GM18507 (cell line): ENCODE results near the gene UNC93A.
"Not testable (repeated sequence)": the region's sequence is repeated elsewhere in the genome, so short reads cannot be mapped to it uniquely, and the experiment has no call there.

Source experiments
- DNase-seq: peaks from one replicate; pipeline ENCODE4 v3.0.0; 2011; ENCODE audit warnings: low read depth; ENCODE audit not compliant: insufficient read length; ENCODE audit errors: extremely low spot score
- FAIRE-seq: peaks from 2 replicates; lab custom pipeline; 2011; peaks lifted over from hg19 to GRCh38; lab: Jason Lieb, UNC

UNC93A gene

DNA sequence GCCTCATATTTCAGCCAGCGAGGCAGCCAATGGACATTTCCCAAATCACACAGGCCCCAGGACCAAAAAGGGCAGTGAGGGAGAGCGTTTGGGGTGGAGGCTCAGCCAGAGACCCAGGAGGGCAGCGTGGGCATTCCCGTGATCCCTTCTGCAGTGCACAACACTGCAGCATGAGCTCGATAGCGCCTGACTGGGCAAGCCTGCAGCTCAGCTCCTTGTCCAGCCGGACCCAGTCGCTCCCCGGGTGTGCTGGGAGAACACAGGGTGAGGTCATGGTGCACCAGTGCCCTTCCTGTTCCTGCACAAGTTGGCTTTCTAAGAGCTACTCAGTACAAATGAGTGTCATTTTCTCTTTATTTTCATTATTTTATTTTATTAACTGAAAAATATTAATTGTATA, 39.6 kb downstream of the UNC93A start:
- no peak for FAIRE-seq
- DNase-seq, result no peak

DNA sequence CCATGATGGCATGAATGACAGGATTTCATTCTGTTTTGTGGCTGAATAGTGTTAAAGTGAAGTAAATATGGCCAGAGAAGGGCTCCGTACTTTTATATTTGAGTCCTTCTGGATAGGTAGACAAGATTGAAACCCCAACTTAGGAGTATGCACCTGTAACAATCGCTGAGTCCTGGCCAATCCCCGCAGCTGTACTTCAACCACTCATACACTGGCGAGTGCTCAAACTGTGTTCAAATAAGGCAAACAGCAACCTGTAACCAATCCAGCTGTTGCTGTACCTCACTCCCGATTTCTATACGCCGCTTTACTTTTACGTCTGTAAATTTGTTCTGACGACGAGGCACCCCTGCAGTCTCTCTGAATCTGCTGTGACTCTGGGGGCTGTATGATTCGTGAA, 40.5 kb downstream of the UNC93A start:
- FAIRE-seq (no peak), DNase-seq (no peak)

DNA sequence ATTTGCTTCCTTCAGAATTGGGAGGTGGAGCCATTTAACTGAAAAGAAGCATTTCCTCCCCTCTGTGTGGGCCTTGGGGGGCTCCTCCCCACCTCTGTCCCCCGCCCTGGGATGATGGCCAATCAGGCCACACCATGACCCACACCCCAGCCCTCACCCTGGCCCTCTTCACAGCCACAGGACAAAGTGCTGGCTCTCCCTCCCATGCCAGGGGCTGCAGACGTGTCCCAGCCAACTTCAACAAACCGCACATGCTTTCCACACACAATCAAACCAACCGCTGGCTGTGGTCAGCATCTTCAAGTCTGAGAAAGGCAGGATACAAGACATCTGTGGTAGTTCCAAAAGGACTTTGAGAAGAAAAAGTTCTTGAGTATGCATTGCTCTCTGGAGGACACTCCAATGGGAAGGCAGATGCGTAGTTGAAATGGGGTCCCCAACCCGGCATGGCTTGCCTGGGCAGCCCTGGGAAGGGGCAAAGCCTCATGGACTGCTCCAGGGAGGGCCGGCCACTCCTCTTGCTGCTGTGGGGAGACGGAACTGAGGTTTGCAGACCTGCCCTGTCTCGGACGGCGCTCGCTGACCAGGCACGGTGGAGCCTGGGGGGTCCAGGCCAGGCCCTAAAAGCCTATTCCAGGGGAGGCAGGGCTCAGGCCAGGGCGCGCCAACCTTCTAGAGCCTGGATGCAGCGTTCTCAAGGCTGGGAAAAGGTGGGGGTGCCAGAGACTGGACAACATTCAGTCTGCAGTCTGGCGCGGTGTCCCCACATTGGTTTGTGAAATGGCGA, 45.9 kb downstream of the UNC93A start:
- DNase-seq (no peak), FAIRE-seq (no peak)

DNA sequence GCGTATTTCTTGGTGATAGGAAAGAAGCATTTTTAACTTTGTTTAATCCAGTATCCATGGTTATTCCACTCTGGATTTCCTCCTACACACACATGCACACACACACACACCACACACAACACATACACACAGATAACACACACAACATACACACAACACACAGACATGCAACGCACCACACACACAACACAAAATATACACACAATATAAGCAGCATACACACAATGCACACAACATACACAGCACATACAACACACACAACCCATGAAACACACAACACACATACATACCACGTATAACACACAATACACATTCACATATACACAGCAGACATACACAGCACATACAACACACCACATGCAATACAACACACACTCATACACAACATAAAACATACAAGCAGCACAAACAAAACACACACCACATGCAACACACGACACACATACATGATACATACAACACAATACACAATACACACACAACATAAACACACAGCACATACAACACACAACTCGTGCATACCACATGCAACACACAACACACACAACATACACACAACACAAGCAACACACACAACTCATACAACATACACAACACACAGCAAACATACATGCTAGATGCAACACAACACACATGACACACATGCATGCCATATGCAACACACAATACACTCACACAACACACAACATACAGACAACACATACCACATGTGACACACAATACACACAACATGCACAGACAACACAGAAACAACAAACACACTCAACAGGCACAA, 46.7 kb downstream of the UNC93A start:
- DNase-seq, result no peak

DNA sequence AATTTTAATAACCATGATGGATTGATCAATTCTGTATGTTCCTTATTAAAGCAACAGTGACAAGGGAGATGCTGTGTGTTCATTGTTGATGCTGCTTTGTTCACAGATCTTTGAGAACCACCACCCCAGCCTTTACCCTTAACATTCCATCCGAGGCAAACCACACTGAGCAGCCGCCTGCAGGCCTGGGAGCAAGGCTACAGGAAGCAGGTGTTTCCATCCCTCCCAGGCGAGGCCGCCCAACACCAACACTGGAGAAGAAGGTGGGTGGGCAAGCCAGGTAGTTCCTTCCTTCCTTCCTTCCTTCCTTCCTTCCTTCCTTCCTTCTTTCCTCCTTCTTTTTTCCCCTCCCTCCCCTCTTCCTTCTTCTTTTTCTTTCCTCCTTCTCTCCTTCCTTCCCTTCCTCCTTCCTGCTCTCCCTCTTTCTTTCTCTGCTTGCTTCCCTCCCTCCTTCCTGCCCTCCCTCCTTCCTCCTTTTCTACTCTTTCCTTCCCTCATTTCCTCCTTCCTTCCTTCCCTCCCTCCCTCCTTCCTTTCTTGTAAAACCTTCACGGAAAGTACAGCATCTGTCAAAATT, 47.5 kb downstream of the UNC93A start:
- no peak for FAIRE-seq
- no peak for DNase-seq

More for the DNA sequence above, 46.7 kb downstream of the UNC93A start:
- FAIRE-seq, result no peak

DNA sequence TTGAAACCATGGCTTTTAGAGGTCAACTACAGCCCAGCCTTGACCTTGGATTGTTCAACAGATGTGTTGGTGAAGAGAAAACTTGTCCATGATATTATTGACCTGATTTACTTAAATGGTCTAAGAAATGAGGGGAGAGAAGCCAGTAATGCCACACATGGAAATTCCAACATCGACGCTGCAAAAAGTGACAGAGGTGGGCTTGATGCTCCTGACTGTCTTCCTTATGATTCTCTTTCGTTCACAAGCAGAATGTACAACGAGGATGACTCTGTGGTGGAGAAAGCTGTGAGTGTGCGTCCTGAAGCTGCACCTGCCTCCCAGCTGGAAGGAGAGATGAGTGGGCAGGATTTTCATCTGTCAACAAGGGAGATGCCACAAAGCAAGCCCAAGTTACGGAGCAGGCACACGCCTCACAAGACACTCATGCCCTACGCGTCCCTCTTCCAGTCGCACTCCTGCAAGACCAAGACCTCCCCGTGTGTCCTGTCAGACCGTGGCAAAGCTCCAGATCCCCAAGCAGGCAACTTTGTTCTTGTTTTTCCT, 50.0 kb downstream of the UNC93A start:
- DNase-seq, result no peak
- FAIRE-seq, result no peak

DNA sequence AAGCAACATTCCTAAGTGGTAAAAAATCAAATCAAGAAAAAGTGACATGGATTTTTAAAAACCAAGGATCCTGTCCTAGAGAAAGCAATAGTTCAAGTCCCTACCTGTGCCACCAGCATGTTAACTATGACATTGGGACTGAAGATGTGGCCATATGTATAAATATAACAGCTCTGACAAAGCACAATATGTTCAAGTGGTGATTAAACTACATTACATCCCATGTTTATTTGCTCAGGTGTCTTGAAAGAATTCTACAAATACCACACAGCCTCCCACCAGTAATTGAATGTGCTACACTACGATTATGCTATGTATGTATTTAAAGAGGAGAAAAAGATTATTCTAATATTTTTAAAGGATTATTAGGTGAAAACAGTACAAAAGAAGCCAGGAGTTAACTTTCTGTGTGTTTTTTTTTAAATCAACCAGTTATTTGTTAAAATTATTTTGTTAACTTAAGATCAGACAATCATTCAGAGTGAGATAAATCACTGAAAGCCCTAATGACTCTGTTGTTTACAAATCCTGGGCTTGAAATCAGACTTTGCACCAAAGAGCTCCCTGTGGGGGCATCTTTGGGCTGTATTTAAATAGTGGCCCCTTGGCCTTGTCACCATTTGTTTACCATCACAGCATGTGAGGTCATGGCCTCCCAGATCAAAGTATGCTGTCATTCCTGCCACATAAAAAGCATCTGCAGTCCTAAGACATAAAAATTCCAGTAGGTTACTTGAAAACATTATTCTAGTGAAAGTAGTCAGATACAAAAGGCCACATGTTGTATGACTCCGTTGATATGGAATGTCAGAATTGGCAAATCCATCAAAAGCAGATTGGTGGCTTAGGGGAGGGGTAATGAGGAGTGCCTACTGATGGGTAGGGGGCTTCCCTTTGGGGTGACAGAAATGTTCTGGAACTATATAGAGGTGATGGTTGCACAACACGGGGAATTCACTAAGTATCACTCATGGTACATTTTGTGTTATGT, 50.8 kb downstream of the UNC93A start:
- no peak for DNase-seq
- FAIRE-seq, result no peak

DNA sequence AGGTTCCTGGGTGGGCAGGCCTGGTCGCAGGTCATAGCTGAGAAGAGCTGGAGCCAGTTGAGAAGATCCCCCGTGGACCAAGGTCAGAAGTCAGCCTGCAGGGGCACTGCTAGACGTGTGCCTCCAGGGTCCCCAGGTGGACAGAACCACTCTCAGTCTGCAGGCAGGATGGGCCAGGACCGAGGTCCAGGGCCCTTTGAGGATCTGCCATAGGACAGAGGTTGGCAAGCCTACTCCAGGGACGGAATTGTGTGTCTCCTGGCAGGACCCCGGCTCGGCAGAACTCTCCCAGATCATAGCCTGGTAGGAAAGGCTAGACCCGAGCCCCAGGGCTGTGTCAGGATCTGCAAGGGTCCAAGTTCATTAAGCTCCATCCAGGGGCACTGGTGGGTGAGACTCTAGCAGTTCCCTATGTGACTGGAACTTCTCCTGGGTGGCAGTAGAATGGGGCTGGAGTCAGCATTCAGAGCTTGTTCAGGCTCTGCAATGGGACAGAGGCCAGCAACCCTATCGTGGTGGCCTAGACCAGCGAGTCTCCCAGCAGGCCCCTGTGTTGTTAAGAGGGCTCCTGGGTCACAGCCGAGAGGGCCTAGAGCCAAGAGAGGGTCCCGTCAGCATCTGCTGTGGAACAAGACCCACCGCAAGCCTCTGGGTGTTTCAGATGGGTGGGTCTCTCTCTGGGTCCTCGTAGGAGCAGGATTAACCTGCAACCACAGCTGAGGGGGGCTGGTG, 51.9 kb downstream of the UNC93A start:
- DNase-seq (no peak), FAIRE-seq (no peak)

DNA sequence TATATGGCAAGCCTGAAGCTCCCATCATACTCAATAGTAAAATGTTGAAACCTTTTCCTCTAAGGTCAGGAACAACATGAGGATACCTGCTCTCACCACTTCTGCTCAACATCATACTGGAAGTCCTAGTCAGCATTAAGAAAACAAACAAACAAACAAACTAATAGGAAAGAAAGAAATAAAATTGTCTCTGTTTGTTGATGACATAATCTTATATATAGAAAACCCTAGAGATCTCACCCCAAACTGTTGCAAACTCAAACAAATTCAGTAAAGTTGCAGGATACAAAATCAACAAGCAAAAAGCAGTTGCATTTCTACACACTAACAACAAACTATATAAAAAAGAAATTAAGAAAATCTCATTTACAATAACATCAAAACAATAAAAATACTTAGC, 54.2 kb downstream of the UNC93A start:
- no peak for FAIRE-seq
- no peak for DNase-seq

DNA sequence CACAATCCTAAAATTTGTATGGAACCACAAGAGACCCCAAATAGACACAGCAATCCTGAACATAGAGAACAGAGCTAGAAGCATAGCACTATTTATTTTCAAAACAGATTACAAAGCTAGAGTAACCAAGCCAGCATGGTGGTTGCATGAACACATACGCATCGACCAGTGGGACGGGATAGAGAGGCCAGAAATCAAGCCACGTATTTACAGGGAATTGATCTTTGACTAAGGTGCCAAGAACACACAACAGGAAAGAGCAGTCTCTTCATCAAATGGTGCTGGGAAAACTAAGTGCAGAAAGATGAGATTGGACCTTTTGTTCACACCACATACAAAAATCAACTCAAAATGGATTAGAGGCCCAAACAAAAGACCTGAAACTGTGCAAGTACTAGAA, 54.8 kb downstream of the UNC93A start:
- FAIRE-seq (no peak), DNase-seq (no peak)

DNA sequence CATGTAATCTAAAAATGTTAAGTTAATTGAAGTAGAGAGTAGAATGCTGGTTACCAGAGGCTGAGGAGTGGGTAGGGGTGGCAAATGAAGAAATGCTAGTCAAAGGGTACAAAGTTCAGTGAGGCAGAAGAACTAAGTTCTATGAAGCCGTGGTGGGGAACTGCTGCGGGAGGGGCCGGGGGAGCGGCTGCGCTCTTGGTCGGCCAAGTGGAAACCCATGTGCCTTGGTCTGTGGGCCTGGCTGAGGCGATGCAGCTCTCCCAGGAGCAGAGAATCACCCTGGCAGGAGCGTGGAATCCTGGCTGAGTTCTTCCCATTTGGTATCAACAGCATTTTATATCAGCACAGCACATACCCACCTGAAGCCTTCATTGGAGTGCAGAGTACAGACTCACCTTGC, 56.1 kb downstream of the UNC93A start:
- DNase-seq, result no peak
- no peak for FAIRE-seq

DNA sequence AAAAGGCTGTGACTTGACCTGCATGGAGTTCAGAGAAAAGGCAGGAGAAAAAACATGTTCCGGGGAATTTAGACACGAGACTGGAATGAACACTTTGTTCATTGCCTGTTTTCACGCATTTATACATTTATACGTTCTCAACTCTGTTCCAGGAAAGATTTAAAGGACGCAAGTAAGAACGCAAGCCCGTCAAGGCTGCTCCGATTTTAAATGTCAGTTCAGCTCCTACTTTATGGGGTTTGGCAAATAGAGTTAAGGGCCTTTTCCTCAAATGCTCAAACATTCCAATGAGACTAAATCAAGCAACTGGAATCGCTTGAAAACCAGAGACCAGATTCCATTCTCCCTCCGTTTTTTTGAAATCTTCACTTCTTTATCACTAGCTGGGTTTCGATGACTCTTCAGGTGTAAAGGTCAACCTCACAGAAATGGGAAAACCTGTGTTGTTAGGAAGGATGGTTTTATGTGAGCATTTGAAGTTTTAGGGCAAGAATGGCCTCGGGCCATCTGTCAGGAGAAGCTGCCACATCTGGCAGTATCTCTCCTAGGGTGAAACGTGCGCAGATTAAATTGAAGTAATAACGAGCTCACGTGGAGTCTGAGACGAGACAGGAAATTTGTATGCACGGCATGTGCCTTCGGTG, 58.6 kb downstream of the UNC93A start:
- FAIRE-seq, result no peak
- DNase-seq, result no peak

DNA sequence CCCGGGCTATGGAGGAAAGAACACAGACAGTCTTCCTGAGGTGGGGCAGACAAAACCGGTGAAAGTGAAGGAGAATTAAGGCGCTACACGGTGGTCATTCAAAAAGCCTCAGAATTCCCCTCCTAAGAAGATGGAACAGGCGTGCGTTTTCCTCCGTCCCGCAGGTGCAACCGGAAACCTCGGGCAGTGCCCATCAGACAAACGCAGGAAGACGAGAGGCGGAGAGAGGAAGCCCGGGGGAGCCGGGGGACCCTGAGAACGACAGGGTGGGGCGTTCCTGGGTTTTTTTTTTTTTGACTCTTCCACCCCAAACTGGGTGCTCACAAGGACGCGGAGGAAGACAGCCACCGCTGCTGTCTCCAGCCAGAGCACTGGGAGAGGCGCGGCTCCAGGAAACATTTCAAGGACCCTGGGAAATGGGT, 59.2 kb downstream of the UNC93A start:
- FAIRE-seq (no peak), DNase-seq (no peak)

DNA sequence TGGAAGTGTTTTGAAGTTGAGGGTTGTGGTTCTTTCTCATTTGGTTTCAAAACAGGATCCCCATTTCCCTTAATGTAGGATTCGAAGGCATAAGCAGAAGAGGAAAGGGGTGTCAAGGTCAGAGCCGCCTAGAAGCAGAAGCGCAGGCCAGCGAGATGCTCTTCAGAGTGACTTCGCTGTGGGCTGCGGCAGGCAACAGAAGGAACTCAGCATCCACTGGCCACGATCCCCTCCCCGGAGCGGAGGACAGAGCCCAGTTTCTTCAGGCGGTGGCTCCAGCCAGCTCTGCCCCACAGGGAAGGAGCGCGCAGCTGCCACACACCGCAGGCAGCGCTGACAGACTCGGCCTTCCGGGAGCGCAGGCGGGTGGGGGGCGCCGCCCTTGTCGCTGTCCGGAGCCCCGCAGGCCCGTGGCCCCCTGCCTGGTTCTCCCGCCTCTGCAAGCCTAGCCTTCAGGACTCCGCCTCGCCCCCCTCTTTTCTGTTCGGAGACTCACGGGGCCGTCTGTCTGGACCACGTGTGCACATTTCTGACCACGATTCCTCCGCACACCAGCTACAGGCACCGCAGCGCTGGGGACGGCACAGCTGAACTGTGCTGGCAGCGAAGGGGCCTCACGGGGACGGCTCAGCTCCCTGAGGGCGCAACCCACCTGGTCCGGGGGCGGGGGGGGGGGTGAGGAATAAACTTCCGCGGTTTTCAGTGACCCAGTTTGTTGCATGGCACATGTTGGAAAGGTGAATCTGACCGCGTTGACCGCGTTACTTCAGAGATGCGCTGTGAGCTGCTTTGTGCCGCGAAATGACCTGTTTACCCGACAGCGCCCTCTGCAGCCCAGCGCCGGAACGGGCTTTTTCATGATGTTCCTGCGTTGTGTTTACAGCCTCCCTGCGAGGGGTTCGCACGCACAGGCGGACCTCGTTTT, 59.9 kb downstream of the UNC93A start:
- FAIRE-seq (peak; percentile 78), DNase-seq (peak; percentile 23)

DNA sequence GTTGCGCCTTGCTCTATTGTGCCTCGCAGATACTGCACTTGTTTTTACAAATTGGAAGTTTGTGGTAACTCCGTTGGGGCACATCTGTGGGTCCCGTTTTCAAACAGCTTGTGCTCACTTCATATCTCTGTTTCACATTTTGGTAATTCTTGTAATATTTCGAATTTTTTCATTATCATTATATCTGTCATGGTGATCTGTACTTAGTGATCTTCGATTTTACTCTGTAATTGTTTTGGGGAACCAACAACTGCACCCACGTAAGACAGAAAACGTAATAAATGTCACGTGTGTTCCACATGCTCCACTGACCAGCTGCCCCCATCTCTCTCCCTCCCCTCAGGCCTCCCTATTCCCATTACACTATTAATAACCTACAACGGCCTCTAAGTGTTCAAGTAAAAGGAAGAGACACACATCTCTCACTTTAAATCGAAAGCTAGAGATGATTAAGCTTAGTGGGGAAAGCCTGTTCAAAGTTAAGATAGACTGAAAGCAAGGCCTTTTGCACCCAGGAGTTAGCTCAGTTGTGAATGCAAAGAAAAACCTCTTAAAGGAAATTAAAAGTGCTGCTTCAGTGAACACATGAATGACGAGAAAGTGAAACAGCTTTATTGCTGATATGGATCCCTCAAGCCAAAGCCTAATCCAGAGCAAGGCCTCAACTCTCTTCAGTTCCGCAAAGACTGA, 60.7 kb downstream of the UNC93A start:
- peak; percentile 81 for FAIRE-seq
- DNase-seq, result no peak

DNA sequence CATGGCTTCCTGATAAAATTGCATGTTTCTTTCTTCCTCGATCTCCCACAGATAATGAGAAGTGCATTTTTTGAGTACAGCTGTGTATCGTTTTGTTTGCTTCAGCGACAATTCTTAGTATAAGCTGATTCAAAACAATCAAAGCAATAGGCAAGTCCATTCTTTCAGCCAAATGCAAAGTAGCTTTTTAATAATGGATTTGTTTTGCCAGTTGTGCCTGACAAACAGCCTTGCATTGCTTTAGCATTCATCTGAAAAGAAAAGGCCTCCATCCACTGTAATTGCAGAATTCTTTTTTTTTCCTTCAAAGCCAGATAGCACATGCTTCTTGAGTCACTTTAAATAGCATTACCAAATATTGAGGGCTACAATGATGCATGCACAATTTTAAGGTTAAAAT, 65.8 kb downstream of the UNC93A start:
- FAIRE-seq (no peak), DNase-seq (no peak)

DNA sequence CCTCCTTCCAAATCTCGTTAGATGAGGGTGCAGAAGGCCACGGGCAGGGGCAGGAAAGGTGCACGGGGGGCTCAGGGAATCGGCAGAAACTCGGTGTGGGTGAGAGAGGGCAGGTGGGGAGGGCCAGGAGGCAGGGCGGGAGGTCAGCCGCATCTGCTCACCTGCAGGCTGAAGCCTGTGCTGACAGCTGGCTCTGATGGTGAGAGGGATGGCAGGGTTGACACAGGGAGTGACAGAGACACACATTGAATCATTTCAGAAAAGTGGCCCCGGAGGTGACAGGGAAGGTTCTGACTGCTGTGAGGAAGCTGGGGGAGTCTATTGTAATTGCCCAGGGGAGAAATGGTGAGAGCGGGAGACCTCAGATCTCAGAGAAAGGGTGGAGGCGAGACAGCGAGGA, 67.3 kb downstream of the UNC93A start:
- not testable (repeated sequence) for FAIRE-seq, DNase-seq
